SU-DHL-6 (cell line): ENCODE measurements around the gene MPHOSPH6.

ENCODE experiments used
- H2AFZ ChIP-seq: fragments of 200-600 bp; sonication (generic); 2 replicates; pipeline ENCODE4 v1.6.1; 2014; ENCODE audit warnings: low read depth, mild to moderate bottlenecking, moderate library complexity, mixed read lengths, antibody characterized with exemption, low read length; ENCODE audit not compliant: severe bottlenecking
- H3F3A ChIP-seq: fragments of 200-600 bp; shearing (Covaris generic); 2 replicates; pipeline ENCODE4 v1.6.0; 2016; ENCODE audit warnings: antibody characterized with exemption, mild to moderate bottlenecking; ENCODE audit not compliant: insufficient read depth
- H3K27ac ChIP-seq: fragments of 200-600 bp; sonication (generic); 2 replicates; pipeline ENCODE4 v1.5.1; 2016; ENCODE audit warnings: low read depth, mild to moderate bottlenecking, low read length, moderate library complexity, mixed read lengths
- H3K27me3 ChIP-seq: fragments of 200-600 bp; sonication (generic), shearing (Covaris generic); 2 replicates; pipeline ENCODE4 v1.6.0; 2014; ENCODE audit warnings: mild to moderate bottlenecking, low read length
- H3K36me3 ChIP-seq: fragments of 200-600 bp; sonication (generic); 2 replicates; pipeline ENCODE4 v1.6.1; 2014; ENCODE audit warnings: mild to moderate bottlenecking, low read length, mixed read lengths
- H3K4me2 ChIP-seq: fragments of 300-600, 200-600 bp; shearing (Covaris generic), sonication (generic); 2 replicates; pipeline ENCODE4 v1.6.0; 2014; ENCODE audit warnings: low read length, low read depth, mild to moderate bottlenecking; ENCODE audit not compliant: poor library complexity, severe bottlenecking
- H3K4me3 ChIP-seq: fragments of 200-600 bp; sonication (generic); 2 replicates; pipeline ENCODE4 v1.5.1; 2014; ENCODE audit warnings: antibody characterized with exemption, low read length, mild to moderate bottlenecking, mixed read lengths; ENCODE audit not compliant: insufficient read depth, poor library complexity, severe bottlenecking
- H3K79me2 ChIP-seq: fragments of 200-600 bp; sonication (generic); 2 replicates; pipeline ENCODE4 v1.6.1; 2014; ENCODE audit warnings: mild to moderate bottlenecking, low read length, moderate library complexity; ENCODE audit not compliant: insufficient read depth
- H3K9ac ChIP-seq: fragments of 200-600 bp; sonication (generic); 2 replicates; pipeline ENCODE4 v1.7.0; 2014; ENCODE audit warnings: mild to moderate bottlenecking, low read length
- H3K9me2 ChIP-seq: fragments of 200-600 bp; sonication (generic); replicated peaks from 2 replicates; pipeline ENCODE4 v1.6.1; 2014; ENCODE audit warnings: low read length; ENCODE audit not compliant: insufficient read depth
- H3K9me3 ChIP-seq: fragments of 200-600 bp; sonication (generic); 2 replicates; pipeline ENCODE4 v1.6.1; 2014; ENCODE audit warnings: low read length, mixed read lengths; ENCODE audit not compliant: insufficient read depth
- H4K20me1 ChIP-seq: fragments of 200-600 bp; sonication (generic); 2 replicates; pipeline ENCODE4 v1.6.1; 2014; ENCODE audit warnings: low read depth, mild to moderate bottlenecking, antibody characterized with exemption, low read length, moderate library complexity, mixed read lengths
- EZH2phosphoT487 ChIP-seq: fragments of 200-600 bp; sonication (generic), shearing (Covaris generic); conservative IDR thresholded peaks from 2 replicates; pipeline ENCODE4 v1.6.1; 2018; ENCODE audit warnings: mild to moderate bottlenecking, antibody characterized with exemption, low read length, moderate library complexity, mixed read lengths
- TF ChIP-seq, protein P1 (sequence below): fragments of 200-600 bp; sonication (generic); IDR thresholded peaks from one replicate; pipeline ENCODE4 v1.5.1; 2017; ENCODE audit warnings: antibody characterized with exemption, mild to moderate bottlenecking, low read length, moderate library complexity; ENCODE audit not compliant: insufficient read depth, poor library complexity, severe bottlenecking

The MPHOSPH6 gene

DNA sequence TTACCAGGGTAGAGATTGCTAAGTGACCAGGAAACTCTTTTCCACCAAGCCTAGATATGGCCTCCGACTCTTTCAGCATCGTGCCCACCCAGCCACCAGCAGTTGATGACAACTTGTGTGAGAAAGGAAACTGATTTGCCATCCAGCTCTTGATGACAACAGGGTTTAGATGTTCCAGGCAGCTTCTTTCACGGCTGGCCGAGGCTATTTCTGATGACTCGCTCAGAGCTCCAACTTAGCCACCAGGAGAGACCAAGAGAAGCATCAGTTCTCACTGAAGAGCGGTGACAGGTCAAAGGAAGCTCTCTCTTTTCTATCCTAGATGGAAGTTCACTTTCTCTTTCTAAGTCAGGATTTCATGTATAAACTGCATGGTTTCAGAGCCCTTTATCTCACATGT, 61.2 kb downstream of the MPHOSPH6 start:
- no peak for TF ChIP-seq EZH2phosphoT487
- TF ChIP-seq, protein P1, sequence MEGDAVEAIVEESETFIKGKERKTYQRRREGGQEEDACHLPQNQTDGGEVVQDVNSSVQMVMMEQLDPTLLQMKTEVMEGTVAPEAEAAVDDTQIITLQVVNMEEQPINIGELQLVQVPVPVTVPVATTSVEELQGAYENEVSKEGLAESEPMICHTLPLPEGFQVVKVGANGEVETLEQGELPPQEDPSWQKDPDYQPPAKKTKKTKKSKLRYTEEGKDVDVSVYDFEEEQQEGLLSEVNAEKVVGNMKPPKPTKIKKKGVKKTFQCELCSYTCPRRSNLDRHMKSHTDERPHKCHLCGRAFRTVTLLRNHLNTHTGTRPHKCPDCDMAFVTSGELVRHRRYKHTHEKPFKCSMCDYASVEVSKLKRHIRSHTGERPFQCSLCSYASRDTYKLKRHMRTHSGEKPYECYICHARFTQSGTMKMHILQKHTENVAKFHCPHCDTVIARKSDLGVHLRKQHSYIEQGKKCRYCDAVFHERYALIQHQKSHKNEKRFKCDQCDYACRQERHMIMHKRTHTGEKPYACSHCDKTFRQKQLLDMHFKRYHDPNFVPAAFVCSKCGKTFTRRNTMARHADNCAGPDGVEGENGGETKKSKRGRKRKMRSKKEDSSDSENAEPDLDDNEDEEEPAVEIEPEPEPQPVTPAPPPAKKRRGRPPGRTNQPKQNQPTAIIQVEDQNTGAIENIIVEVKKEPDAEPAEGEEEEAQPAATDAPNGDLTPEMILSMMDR: no peak
- Histone ChIP-seq H3K4me3 (no peak overlapping the region), H3K4me2 (no peak overlapping the region), H3K9me2 (no peaks in the 10 kb centered on the region), H3K27me3 (0 out of 2 replicates have a peak, but pooled peaks cover 2% of the 10 kb centered on the region), H3K9me3 (no peaks in the 10 kb centered on the region), H2AFZ (no peak overlapping the region), H3F3A (no peaks in the 10 kb centered on the region), H4K20me1 (no peaks in the 10 kb centered on the region), H3K9ac (no peak overlapping the region), H3K79me2 (no peaks in the 10 kb centered on the region), H3K36me3 (no peaks in the 10 kb centered on the region), H3K27ac (no peak overlapping the region)

DNA sequence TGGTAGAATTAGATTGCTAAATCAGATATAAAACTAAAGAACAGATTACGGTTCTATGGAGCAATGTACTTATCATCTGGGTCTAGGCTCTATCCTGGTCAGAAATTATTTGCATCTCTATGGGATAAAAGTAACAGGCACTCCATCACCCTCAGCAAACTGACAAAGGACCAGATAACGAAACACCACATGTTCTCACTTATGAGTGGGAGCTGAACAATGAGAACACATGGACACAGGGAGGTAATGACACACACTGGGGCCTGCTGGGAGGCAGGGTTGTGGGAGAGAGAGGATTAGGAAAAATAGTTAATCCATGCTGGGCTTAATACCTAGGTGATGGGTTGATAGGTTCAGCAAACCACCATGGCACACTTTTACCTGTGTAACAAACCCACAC, 61.9 kb downstream of the MPHOSPH6 start:
- Histone ChIP-seq H3K36me3 (no peaks in the 10 kb centered on the region), H3K4me2 (no peak overlapping the region), H3K4me3 (no peak overlapping the region), H2AFZ (no peak overlapping the region), H3K9me2 (no peaks in the 10 kb centered on the region), H3K9me3 (no peaks in the 10 kb centered on the region), H4K20me1 (no peaks in the 10 kb centered on the region), H3F3A (no peaks in the 10 kb centered on the region), H3K27me3 (0 out of 2 replicates have a peak, but pooled peaks cover 2% of the 10 kb centered on the region), H3K79me2 (no peaks in the 10 kb centered on the region), H3K27ac (no peak overlapping the region), H3K9ac (no peak overlapping the region)
- no peak for TF ChIP-seq EZH2phosphoT487
- TF ChIP-seq, protein P1: no peak

DNA sequence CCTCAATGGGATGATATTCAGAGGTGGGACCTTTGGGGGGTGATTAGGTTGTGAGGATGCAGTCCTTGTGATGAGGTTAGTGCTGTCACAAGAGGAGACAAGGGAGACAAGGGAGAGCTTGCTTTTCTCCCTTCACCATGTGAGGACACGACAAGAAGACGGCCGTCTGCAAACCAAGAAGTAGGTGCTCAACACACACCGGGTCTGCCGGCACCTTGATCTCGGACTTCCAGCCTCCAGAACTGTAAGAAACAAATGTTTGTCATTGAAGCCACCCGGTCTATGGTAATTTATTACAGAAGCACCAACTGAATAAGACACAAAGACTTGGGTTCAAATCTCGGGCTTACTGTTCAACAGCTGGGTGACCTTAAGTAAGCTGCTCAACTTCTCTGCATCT, 64.9 kb downstream of the MPHOSPH6 start:
- H3K36me3 ChIP-seq: no peaks in the 10 kb centered on the region
- H3K9me3 ChIP-seq: no peaks in the 10 kb centered on the region
- no peak overlapping the region for H3K4me2 ChIP-seq
- no peak overlapping the region for H3K27ac ChIP-seq
- H3K9ac ChIP-seq: no peak overlapping the region
- no peaks in the 10 kb centered on the region for H4K20me1 ChIP-seq
- H3K9me2 ChIP-seq: no peaks in the 10 kb centered on the region
- no peak for TF ChIP-seq EZH2phosphoT487
- TF ChIP-seq, protein P1: no peak
- H3F3A ChIP-seq: no peaks in the 10 kb centered on the region
- H2AFZ ChIP-seq: no peak overlapping the region
- H3K4me3 ChIP-seq: no peak overlapping the region
- H3K79me2 ChIP-seq: no peaks in the 10 kb centered on the region
- 0 out of 2 replicates have a peak, but pooled peaks cover 2% of the 10 kb centered on the region for H3K27me3 ChIP-seq
